OCI-LY7 (cell line): Measurements from ENCODE around the gene PSD4.

Experiments used
- EZH2phosphoT487 ChIP-seq: fragments of 200-600 bp; sonication (generic); IDR thresholded peaks from 2 replicates; pipeline ENCODE4 v1.6.1; 2018; ENCODE audit warnings: low read depth, borderline replicate concordance, mild to moderate bottlenecking, mixed run types, antibody characterized with exemption, low read length, moderate library complexity, mixed read lengths
- TF ChIP-seq, protein P1 (sequence below): fragments of 200-600 bp; sonication (generic); conservative IDR thresholded peaks from 2 replicates; pipeline ENCODE4 v1.5.1; 2014; ENCODE audit warnings: mild to moderate bottlenecking, antibody characterized with exemption, low read length, moderate library complexity, mixed read lengths

- TF ChIP-seq, protein P1, sequence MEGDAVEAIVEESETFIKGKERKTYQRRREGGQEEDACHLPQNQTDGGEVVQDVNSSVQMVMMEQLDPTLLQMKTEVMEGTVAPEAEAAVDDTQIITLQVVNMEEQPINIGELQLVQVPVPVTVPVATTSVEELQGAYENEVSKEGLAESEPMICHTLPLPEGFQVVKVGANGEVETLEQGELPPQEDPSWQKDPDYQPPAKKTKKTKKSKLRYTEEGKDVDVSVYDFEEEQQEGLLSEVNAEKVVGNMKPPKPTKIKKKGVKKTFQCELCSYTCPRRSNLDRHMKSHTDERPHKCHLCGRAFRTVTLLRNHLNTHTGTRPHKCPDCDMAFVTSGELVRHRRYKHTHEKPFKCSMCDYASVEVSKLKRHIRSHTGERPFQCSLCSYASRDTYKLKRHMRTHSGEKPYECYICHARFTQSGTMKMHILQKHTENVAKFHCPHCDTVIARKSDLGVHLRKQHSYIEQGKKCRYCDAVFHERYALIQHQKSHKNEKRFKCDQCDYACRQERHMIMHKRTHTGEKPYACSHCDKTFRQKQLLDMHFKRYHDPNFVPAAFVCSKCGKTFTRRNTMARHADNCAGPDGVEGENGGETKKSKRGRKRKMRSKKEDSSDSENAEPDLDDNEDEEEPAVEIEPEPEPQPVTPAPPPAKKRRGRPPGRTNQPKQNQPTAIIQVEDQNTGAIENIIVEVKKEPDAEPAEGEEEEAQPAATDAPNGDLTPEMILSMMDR, result no peak
- no peak for TF ChIP-seq EZH2phosphoT487
Measured at GRCh38 chr2:113184531-113185230, 10.9 kb downstream of the PSD4 start.
